ENCODE data around the gene IZUMO2.
"Not testable (repeated sequence)": the region's sequence is repeated elsewhere in the genome, so short reads cannot be mapped to it uniquely, and the experiment has no call there.

Gene IZUMO2

DNA sequence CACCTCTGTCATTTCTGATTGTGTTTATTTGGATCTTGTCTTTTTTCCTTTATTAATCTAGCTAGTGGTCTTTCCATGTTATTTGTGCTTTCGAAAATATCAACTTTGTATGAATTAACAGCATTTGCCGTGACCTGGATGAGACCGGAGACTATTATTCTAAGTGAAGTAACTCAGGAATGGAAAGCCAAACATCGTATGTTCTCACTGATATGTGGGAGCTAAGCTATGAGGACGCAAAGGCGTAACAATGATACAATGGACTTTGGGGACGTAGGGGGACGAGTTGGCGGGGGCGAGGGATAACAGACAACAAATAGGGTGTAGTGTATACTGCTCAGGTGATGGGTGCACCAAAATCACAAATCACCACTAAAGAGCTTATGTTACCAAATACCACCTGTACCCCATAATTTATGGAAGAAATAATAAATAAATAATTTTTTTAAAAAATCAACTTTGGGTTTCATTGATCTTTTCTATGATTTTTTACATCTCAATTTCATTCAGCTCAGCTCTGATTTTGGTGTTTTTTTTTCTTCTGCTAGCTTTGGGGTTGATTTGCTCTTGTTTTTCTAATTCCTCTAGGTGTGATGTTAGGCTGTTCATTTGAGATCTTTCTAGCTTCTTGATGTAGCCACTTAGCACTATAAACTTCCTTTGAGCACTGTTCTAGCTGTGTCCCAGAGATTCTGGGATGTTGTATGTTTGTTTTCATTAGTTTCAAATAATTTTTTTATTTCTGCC is 27.1 kb downstream of the IZUMO2 start:
- H3K36me3 ChIP-seq (ENCODE audit: control insufficient read depth, insufficient read depth, low read length); H3K4me1 ChIP-seq (ENCODE audit: control insufficient read depth, insufficient read depth, low read length); H3K27me3 ChIP-seq (ENCODE audit: control insufficient read depth, insufficient read depth, low read length); H3K27ac ChIP-seq (ENCODE audit: low read depth, low read length); H3K4me3 ChIP-seq (ENCODE audit: low read depth, low read length); H3K9ac ChIP-seq (ENCODE audit: low read depth, low read length): not testable (repeated sequence)
- H3K9me3 ChIP-seq (ENCODE audit: control insufficient read depth, insufficient read depth, low read length): peaks cover 16% of the 10 kb centered on the region

DNA sequence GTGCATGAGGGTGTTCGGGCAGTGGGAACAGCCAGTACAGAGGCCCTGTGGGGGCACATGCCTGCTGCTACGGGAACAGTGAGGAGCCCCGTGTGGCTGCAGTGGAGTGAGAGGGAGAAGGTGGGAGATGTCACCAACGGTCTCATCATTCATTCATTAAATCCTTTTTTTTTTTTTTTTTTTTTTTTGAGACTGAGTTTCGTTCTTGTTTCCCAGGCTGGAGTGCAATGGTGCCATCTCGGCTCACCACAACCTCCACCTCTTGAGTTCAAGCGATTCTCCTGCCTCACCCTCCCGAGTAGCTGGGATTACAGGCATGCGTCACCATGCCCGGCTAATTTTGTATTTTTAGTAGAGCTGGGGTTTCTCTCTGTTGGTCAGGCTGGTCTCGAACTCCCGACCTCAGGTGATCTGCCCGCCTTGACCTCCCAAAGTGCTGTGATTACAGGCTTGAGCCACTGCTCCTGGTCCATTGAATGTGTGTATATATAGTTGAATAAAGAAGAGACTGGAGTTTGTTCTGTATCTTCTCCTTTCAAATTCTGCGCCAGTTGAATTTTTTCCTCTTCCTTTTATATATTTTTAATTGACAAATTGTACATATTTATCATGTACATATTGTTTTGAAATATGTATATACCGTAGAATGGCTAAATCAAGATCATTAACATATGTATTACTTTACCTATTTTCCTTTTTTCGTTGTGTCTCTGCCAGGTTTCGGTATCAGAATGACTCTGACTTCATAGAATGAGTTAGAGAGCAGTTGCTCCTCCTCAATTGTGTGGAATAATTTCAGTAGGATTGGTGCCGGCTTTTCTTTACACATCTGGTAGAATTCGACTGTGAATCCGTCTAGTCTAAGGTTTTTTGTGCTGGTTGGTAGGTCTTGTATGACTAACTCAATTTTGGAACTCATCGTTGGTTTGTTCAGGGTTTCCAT is 28.0 kb downstream of the IZUMO2 start:
- not testable (repeated sequence) for H3K4me3 ChIP-seq (ENCODE audit: low read depth, low read length); H3K36me3 ChIP-seq (ENCODE audit: control insufficient read depth, insufficient read depth, low read length); H3K9ac ChIP-seq (ENCODE audit: low read depth, low read length); H3K27me3 ChIP-seq (ENCODE audit: control insufficient read depth, insufficient read depth, low read length); H3K4me1 ChIP-seq (ENCODE audit: control insufficient read depth, insufficient read depth, low read length); H3K27ac ChIP-seq (ENCODE audit: low read depth, low read length)
- H3K9me3 ChIP-seq (ENCODE audit: control insufficient read depth, insufficient read depth, low read length): peaks cover 16% of the 10 kb centered on the region

DNA sequence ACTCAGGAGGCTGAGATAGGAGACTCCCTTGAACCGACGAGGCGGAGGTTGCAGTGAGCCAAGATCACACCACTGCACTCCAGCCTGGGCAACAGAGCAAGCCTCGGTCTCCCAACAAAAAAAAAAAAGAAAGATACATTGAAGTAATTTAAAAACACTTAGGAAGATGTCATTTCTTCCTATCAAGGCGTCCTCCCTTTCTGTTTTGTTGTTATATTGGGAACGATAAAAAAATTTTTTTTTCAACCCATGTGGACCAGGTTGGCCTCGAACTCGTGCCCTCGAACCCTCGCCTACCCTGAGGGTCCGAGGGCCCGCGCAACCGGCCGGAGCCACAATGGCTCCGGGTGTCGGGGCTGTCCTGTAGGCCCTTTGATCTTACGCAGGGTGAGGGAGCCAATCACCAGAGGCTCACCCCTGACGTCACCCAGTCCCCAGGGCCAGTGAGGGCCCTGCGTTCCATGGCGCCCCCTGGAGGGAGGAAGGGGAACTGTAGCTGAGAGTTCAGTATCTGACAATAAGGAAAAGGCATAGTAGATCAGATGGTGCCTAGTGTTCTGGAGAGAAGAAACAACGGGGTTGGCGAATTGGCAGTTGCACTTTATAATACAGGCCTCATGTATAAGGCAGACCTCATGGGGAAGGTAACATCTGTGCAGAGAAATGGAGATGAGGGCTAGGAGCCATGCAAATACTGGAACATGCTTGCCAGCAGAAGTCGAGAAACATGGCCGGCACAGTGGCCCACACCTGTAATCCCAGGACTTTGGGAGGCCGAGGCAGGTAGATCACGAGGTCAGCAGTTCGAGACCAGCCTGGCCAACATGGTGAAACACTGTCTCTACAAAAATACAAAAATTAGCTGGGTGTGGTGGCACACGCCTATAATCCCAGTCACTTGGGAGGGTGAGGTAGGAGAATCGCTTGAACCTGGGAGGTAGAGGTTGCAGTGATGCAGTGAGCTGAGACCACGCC is 29.3 kb downstream of the IZUMO2 start:
- not testable (repeated sequence) for H3K4me3 ChIP-seq (ENCODE audit: low read depth, low read length); H3K36me3 ChIP-seq (ENCODE audit: control insufficient read depth, insufficient read depth, low read length); H3K27me3 ChIP-seq (ENCODE audit: control insufficient read depth, insufficient read depth, low read length); H3K9ac ChIP-seq (ENCODE audit: low read depth, low read length); H3K4me1 ChIP-seq (ENCODE audit: control insufficient read depth, insufficient read depth, low read length); H3K27ac ChIP-seq (ENCODE audit: low read depth, low read length)
- H3K9me3 ChIP-seq (ENCODE audit: control insufficient read depth, insufficient read depth, low read length): peaks cover 16% of the 10 kb centered on the region

DNA sequence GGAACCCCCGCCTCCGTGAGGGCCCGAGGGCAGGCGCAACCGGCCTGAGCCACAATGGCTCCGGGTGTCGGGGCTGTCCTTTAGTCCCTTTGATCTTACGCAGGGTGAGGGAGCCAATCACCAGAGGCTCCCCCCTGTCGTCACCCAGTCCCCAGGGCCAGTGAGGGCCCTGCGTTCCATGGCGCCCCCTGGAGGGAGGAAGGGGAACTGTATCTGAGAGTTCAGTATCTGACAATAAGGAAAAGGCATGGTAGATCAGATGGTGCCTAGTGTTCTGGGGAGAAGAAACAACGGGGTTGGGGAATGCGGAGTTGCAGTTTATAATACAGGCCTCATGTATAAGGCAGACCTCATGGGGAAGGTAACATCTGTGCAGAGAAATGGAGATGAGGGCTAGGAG is 59.1 kb downstream of the IZUMO2 start:
- H3K9ac ChIP-seq (ENCODE audit: low read depth, low read length); H3K4me3 ChIP-seq (ENCODE audit: low read depth, low read length); H3K4me1 ChIP-seq (ENCODE audit: control insufficient read depth, insufficient read depth, low read length); H3K36me3 ChIP-seq (ENCODE audit: control insufficient read depth, insufficient read depth, low read length); H3K27ac ChIP-seq (ENCODE audit: low read depth, low read length); H3K9me3 ChIP-seq (ENCODE audit: control insufficient read depth, insufficient read depth, low read length); H3K27me3 ChIP-seq (ENCODE audit: control insufficient read depth, insufficient read depth, low read length): not testable (repeated sequence)

DNA sequence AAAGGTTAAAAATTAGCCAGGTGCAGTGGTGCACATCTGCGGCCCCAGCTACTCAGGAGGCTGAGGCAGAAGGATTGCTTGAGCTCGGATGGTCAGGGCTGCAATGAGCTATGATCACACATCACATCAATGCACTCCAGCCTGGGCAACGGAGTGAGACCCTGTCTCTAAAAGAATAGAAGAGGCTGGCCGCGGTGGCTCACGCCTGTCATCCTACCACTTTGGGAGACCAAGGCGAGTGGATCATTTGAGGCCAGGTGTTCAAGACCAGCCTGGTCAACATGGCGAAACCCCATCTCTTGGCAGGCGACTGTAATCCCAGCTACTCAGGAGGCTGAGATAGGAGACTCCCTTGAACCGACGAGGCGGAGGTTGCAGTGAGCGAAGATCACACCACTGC is 59.7 kb downstream of the IZUMO2 start:
- not testable (repeated sequence) for H3K36me3 ChIP-seq (ENCODE audit: control insufficient read depth, insufficient read depth, low read length); H3K27ac ChIP-seq (ENCODE audit: low read depth, low read length); H3K4me1 ChIP-seq (ENCODE audit: control insufficient read depth, insufficient read depth, low read length); H3K9ac ChIP-seq (ENCODE audit: low read depth, low read length); H3K27me3 ChIP-seq (ENCODE audit: control insufficient read depth, insufficient read depth, low read length); H3K4me3 ChIP-seq (ENCODE audit: low read depth, low read length); H3K9me3 ChIP-seq (ENCODE audit: control insufficient read depth, insufficient read depth, low read length)

Measured in HUES48 (cell line).